HepG2 (cell line): Measurements from ENCODE around the gene CEP89. TPM values are rescaled to one million over a fixed set of nuclear protein-coding genes. Genes with fewer than 3 reads are reported as not detected.

Source experiments
- ATAC-seq: fragments of 200-7000 bp; cut with Tn5 transposase; 3 replicates; pipeline ENCODE4 v1.9.1; 2020; ENCODE audit warnings: mild to moderate bottlenecking, moderate library complexity
- BruUV-seq: library from RNA; stranded (reverse); fragments of 400-500 nt; replicated peaks from 2 replicates; lab custom pipeline; 2021; lab: Mats Ljungman, UMichigan
- CTCF ChIA-PET: fragments of 300-600 bp; formaldehyde crosslinking; extraction: SDS; loops from one replicate; lab custom pipeline; 2021; ENCODE audit warnings: low total read pairs, inconsistent platforms, low intra/inter-chr PET ratio; lab: Yijun Ruan, JAX
- POLR2A ChIA-PET: fragments of 350-600 bp; sonication (Branson Sonifier 250); formaldehyde crosslinking; loops from one replicate; lab custom pipeline; 2020; ENCODE audit warnings: antibody characterized with exemption, inconsistent platforms; lab: Yijun Ruan, JAX
- DNase-seq: peaks from one replicate; pipeline ENCODE4 v3.0.0-alpha.2; 2015; ENCODE audit warnings: low spot score
- FAIRE-seq: peaks from 3 replicates; lab custom pipeline; 2011; peaks lifted over from hg19 to GRCh38; lab: Jason Lieb, UNC
- H2AFZ ChIP-seq: one replicate; pipeline ENCODE4 v1.6.1; 2011; ENCODE audit warnings: low read length, inconsistent platforms
- H3K27ac ChIP-seq: fragments of 300-600 bp; 3 replicates; pipeline ENCODE4 v1.8.0; 2011; ENCODE audit warnings: mixed run types, mild to moderate bottlenecking, mixed read lengths, low read length, inconsistent platforms; ENCODE audit not compliant: insufficient read depth; ENCODE audit errors: extremely low read length
- H3K27me3 ChIP-seq, 2 experiments: fragments of 200-600 bp in 1 of 2; 2 replicates in 1 of 2; 3 replicates in 1 of 2; pipeline versions ENCODE4 v1.6.0 to v1.8.0; 2011; ENCODE audit warnings: low read length in 2 of 2, mild to moderate bottlenecking in 2 of 2, moderate library complexity in 2 of 2, inconsistent platforms in 1 of 2; ENCODE audit not compliant: insufficient read depth in 2 of 2, control insufficient read depth in 1 of 2
- H3K36me3 ChIP-seq, 2 experiments: fragments of 200-600 bp in 1 of 2; replicated peaks in 1 of 2; 2 replicates in 1 of 2; 3 replicates in 1 of 2; pipeline versions ENCODE4 v1.5.1 to v1.8.0; 2011; ENCODE audit warnings: low read length in 2 of 2, inconsistent platforms in 1 of 2; ENCODE audit not compliant: insufficient read depth in 2 of 2, control insufficient read depth in 1 of 2
- H3K4me1 ChIP-seq: 2 replicates; pipeline ENCODE4 v1.5.1; 2012; ENCODE audit warnings: low read length, inconsistent platforms; ENCODE audit not compliant: insufficient read depth
- H3K4me2 ChIP-seq: 2 replicates; pipeline ENCODE4 v1.6.0; 2011; ENCODE audit warnings: low read depth, low read length, inconsistent platforms
- H3K4me3 ChIP-seq, 3 experiments: fragments of 200-600 bp in 1 of 3; sonication (generic), shearing (Covaris generic) in 1 of 3; replicated peaks in 1 of 3; 2 replicates each; pipeline ENCODE4 v1.5.1; 2011 to 2016; ENCODE audit warnings: low read length in 3 of 3, inconsistent platforms in 2 of 3, low read depth in 2 of 3, mild to moderate bottlenecking in 2 of 3, control low read depth in 1 of 3, mixed read lengths in 1 of 3; ENCODE audit not compliant: insufficient read depth in 1 of 3
- H3K79me2 ChIP-seq: one replicate; pipeline ENCODE4 v1.6.1; 2011; ENCODE audit warnings: low read length, inconsistent platforms; ENCODE audit not compliant: insufficient read depth
- H3K9ac ChIP-seq: 2 replicates; pipeline ENCODE4 v1.6.0; 2011; ENCODE audit warnings: mild to moderate bottlenecking, low read depth, low read length, inconsistent platforms; ENCODE audit not compliant: insufficient read depth
- H3K9me3 ChIP-seq: 2 replicates; pipeline ENCODE4 v1.5.1; 2012; ENCODE audit warnings: mild to moderate bottlenecking, low read length
- H4K20me1 ChIP-seq: 2 replicates; pipeline ENCODE4 v1.6.0; 2011; ENCODE audit warnings: inconsistent platforms, mild to moderate bottlenecking, low read length, moderate library complexity; ENCODE audit not compliant: insufficient read depth
- BCLAF1 ChIP-seq: fragments of 450-650 bp; IDR thresholded peaks from 2 replicates; pipeline ENCODE4 v1.6.1; 2017; ENCODE audit warnings: mild to moderate bottlenecking
- DMTF1 ChIP-seq: sonication (generic); formaldehyde crosslinking; IDR thresholded peaks from 2 replicates; pipeline ENCODE4 v1.4.0; 2020; ENCODE audit warnings: mild to moderate bottlenecking, missing genetic modification reagents
- FOXK1 ChIP-seq: sonication (generic); formaldehyde crosslinking; IDR thresholded peaks from 2 replicates; pipeline ENCODE4 v1.4.0; 2020; ENCODE audit warnings: low read depth, missing genetic modification reagents, borderline replicate concordance
- GMEB1 ChIP-seq: sonication (generic); formaldehyde crosslinking; IDR thresholded peaks from 2 replicates; pipeline ENCODE4 v1.5.1; 2020; ENCODE audit warnings: missing genetic modification reagents, mild to moderate bottlenecking, borderline replicate concordance
- KMT2B ChIP-seq: IDR thresholded peaks from 2 replicates; pipeline ENCODE4 v1.6.1; 2016; ENCODE audit warnings: missing genetic modification reagents, missing compliant biosample characterization
- MAX ChIP-seq: IDR thresholded peaks from 2 replicates; pipeline ENCODE4 v1.6.1; 2012; ENCODE audit warnings: inconsistent platforms
- MTA1 ChIP-seq: sonication (generic); formaldehyde crosslinking; IDR thresholded peaks from 2 replicates; pipeline ENCODE4 v1.4.0; 2020; ENCODE audit warnings: missing genetic modification reagents, mild to moderate bottlenecking, borderline replicate concordance
- PCBP2 ChIP-seq: fragments of 200-400 bp; formaldehyde crosslinking; optimal IDR thresholded peaks from 2 replicates; pipeline ENCODE3; 2018; ENCODE audit warnings: low read length, low read depth; ENCODE audit not compliant: poor library complexity, severe bottlenecking
- RFXANK ChIP-seq: IDR thresholded peaks from 2 replicates; pipeline ENCODE4 v1.6.1; 2016
- SMYD3 ChIP-seq: sonication (generic); formaldehyde crosslinking; IDR thresholded peaks from 2 replicates; pipeline ENCODE4 v1.8.1; 2023; ENCODE audit warnings: mild to moderate bottlenecking, missing genetic modification reagents
- ZNF225 ChIP-seq: sonication (generic); formaldehyde crosslinking; IDR thresholded peaks from 2 replicates; pipeline ENCODE4 v1.4.0; 2020; ENCODE audit warnings: mild to moderate bottlenecking, missing genetic modification reagents
- ZNF331 ChIP-seq: sonication (generic); formaldehyde crosslinking; IDR thresholded peaks from 2 replicates; pipeline ENCODE4 v1.4.0; 2020; ENCODE audit warnings: missing genetic modification reagents
- ZNF619 ChIP-seq: sonication (generic); formaldehyde crosslinking; IDR thresholded peaks from 2 replicates; pipeline ENCODE4 v1.4.0; 2020; ENCODE audit warnings: mild to moderate bottlenecking, missing genetic modification reagents
- ZNF670 ChIP-seq: sonication (generic); formaldehyde crosslinking; IDR thresholded peaks from 2 replicates; pipeline ENCODE4 v1.8.0; 2022; ENCODE audit warnings: mild to moderate bottlenecking, missing genetic modification reagents, borderline replicate concordance
- WGBS: methylation state at CpG from one replicate; pipeline ENCODE4 v1.1.6; 2017; ENCODE audit warnings: low lambda C conversion rate; 5-methylcytosine and 5-hydroxymethylcytosine counted together
- in situ Hi-C: cut with HindIII; loops from 2 replicates; pipeline ENCODE4 v1.10.0; 2017; ENCODE audit warnings: low pct_unique_long_range_greater_than_20kb; ENCODE audit not compliant: extremely low pct_ligation_motif_present
- intact Hi-C: fragments of 100-400 bp; cut with micrococcal nuclease; formaldehyde crosslinking; loops from one replicate; pipeline ENCODE4 v1.10.0; 2022; ENCODE audit not compliant: unreplicated experiment
- polyA plus RNA-seq, 8 experiments: library from polyadenylated mRNA; depleted of rRNA in 3 of 8; stranded (reverse) in 7 of 8; unstranded in 1 of 8; fragments of >200 nt; fragmentation: Illumina TruSeq in 4 of 8; extraction: Trizol in 4 of 8; gene quantifications; 2 replicates each; pipeline versions ENCODE4 v1.2.1 to v1.2.3, GENCODE V29; 2011 to 2016; ENCODE audit warnings: low read depth in 4 of 8, missing spikeins in 1 of 8, mixed read lengths in 1 of 8; ENCODE audit not compliant: insufficient read depth in 1 of 8
- total RNA-seq, 5 experiments: library from RNA; depleted of rRNA; stranded (reverse); fragments of >200 nt; fragmentation: Illumina TruSeq; extraction: Trizol; gene quantifications; 2 replicates each; pipeline ENCODE4 v1.2.3, GENCODE V29; 2016; ENCODE audit warnings: low read depth in 1 of 5

Gene CEP89
- total and polyA plus RNA-seq, 2 of the 13 experiments (the other 11 are each of a cell fraction or from before 2014, with no cell fraction given) = 7.2 to 10.9 TPM

- Histone ChIP-seq H3K4me1 (no peaks in the 10 kb centered on the region), H3K9me3 (no peaks in the 10 kb centered on the region), H2AFZ (no peak overlapping the region), H3K27ac (no peak overlapping the region), H3K4me3 (no peak overlapping the region), H3K27me3 (no peaks in the 10 kb centered on the region)
- intact Hi-C loops = no loop called here
- WGBS = 98% methylated on average over 3 of the region's 3 CpGs
- POLR2A ChIA-PET = no interaction called here
- BruUV-seq = no TSS peak
- no peak for TF ChIP-seq MTA1 (CRISPR knock-in tag)
- no peak for TF ChIP-seq ZNF619 (CRISPR knock-in tag)
- TF ChIP-seq GMEB1 (CRISPR knock-in tag) = no peak
- no peak for TF ChIP-seq PCBP2
- TF ChIP-seq BCLAF1 = no peak
- no peak for TF ChIP-seq ZNF331 (CRISPR knock-in tag)
- no peak for TF ChIP-seq RFXANK (CRISPR knock-in tag)
- TF ChIP-seq DMTF1 (CRISPR knock-in tag) = no peak
- no peak for TF ChIP-seq ZNF225 (CRISPR knock-in tag)
- no peak for TF ChIP-seq MAX
- TF ChIP-seq SMYD3 (CRISPR knock-in tag) = no peak
- TF ChIP-seq ZNF670 (CRISPR knock-in tag) = no peak
- TF ChIP-seq FOXK1 = no peak
- no peak for TF ChIP-seq KMT2B (CRISPR knock-in tag)
- TF ChIP-seq, all 625 proteins: peak for 0
- in situ Hi-C loops = no loop called here
- peaks cover 4 to 5% of the 10 kb centered on the region in 2 experiments; a peak in 1 of 5 replicates for H3K36me3 ChIP-seq
- H3K4me2 ChIP-seq = no peak overlapping the region
- H3K9ac ChIP-seq = no peak overlapping the region
- H3K79me2 ChIP-seq = no peaks in the 10 kb centered on the region
- no peaks in the 10 kb centered on the region for H4K20me1 ChIP-seq
- no peak for ATAC-seq
- no peak for DNase-seq
- CTCF ChIA-PET = no interaction called here
- no peak for FAIRE-seq
Measured at GRCh38 chr19:32921624-32922023, 50.1 kb downstream of the CEP89 start.
